GM12878 (cell line): ENCODE measurements around the gene PTP4A1. TPM values are rescaled to one million over a fixed set of nuclear protein-coding genes. Genes with fewer than 3 reads are reported as not detected.
A peak's percentile ranks its signal among the peaks of the same experiment; 100 is the strongest.

ENCODE experiments used
- IRF4 ChIP-seq: IDR thresholded peaks from 2 replicates; pipeline ENCODE4 v1.6.1; 2011; ENCODE audit warnings: low read depth, low read length
- JUND ChIP-seq: IDR thresholded peaks from 2 replicates; pipeline ENCODE4 v1.6.1; 2012; ENCODE audit warnings: low read depth, mild to moderate bottlenecking, low read length, improper control_type of control experiment, moderate library complexity
- LARP7 ChIP-seq: fragments of 450-650 bp; IDR thresholded peaks from 2 replicates; pipeline ENCODE4 v1.6.1; 2017; ENCODE audit warnings: mild to moderate bottlenecking
- MYB ChIP-seq: fragments of 150-350 bp; IDR thresholded peaks from 2 replicates; pipeline ENCODE4 v1.6.1; 2014; ENCODE audit warnings: mild to moderate bottlenecking, low read depth, low read length, borderline replicate concordance
- PAX8 ChIP-seq: fragments of 450-650 bp; IDR thresholded peaks from 2 replicates; pipeline ENCODE4 v1.6.1; 2017; ENCODE audit warnings: mild to moderate bottlenecking, moderate library complexity
- PML ChIP-seq: IDR thresholded peaks from 2 replicates; pipeline ENCODE4 v1.6.1; 2012; ENCODE audit warnings: low read length, inconsistent platforms
- RCOR1 ChIP-seq: conservative IDR thresholded peaks from 2 replicates; pipeline ENCODE4 v1.6.1; 2012; ENCODE audit warnings: low read depth, low read length, improper control_type of control experiment
- SPI1 ChIP-seq: IDR thresholded peaks from 2 replicates; pipeline ENCODE4 v1.6.1; 2011; ENCODE audit warnings: low read depth, mild to moderate bottlenecking, low read length, moderate library complexity, borderline replicate concordance; ENCODE audit not compliant: insufficient read depth
- TCF12 ChIP-seq: IDR thresholded peaks from 2 replicates; pipeline ENCODE4 v1.6.1; 2011; ENCODE audit warnings: low read depth, mild to moderate bottlenecking, low read length
- TCF3 ChIP-seq: IDR thresholded peaks from 2 replicates; pipeline ENCODE4 v1.6.1; 2012; ENCODE audit warnings: low read depth, mild to moderate bottlenecking, low read length, borderline replicate concordance; ENCODE audit not compliant: insufficient read depth
- WRNIP1 ChIP-seq: IDR thresholded peaks from 2 replicates; pipeline ENCODE4 v1.6.1; 2011; ENCODE audit warnings: low read depth, low read length, improper control_type of control experiment, borderline replicate concordance
- YBX1 ChIP-seq: fragments of 450-650 bp; IDR thresholded peaks from 2 replicates; pipeline ENCODE4 v1.6.1; 2016; ENCODE audit warnings: antibody characterized with exemption
- ZNF207 ChIP-seq: fragments of 450-650 bp; IDR thresholded peaks from 2 replicates; pipeline ENCODE4 v1.6.1; 2014; ENCODE audit warnings: antibody characterized with exemption, mild to moderate bottlenecking, borderline replicate concordance
- ZNF217 ChIP-seq: fragments of 450-650 bp; IDR thresholded peaks from 2 replicates; pipeline ENCODE4 v1.6.1; 2017; ENCODE audit warnings: antibody characterized with exemption, mild to moderate bottlenecking
- ZNF622 ChIP-seq: fragments of 450-650 bp; IDR thresholded peaks from 2 replicates; pipeline ENCODE4 v1.6.1; 2017; ENCODE audit warnings: mild to moderate bottlenecking, inconsistent platforms
- polyA plus RNA-seq, 11 experiments: library from polyadenylated mRNA; depleted of rRNA in 4 of 11; unstranded in 6 of 11; stranded (reverse) in 5 of 11; fragments of >200 nt; fragmentation: Nextera tagmentation in 4 of 11; fragmentation: Illumina TruSeq in 1 of 11; extraction: Ambion mirVana in 4 of 11; extraction: Trizol in 1 of 11; gene quantifications; 1 replicate in 1 of 11; 2 replicates in 10 of 11; pipeline versions ENCODE4 v1.2.1 to v1.2.3, GENCODE V29; 2011 to 2016; ENCODE audit warnings: inconsistent platforms in 2 of 11, missing spikeins in 2 of 11, low read depth in 1 of 11
- total RNA-seq, 4 experiments: library from RNA; depleted of rRNA in 3 of 4; stranded (reverse); fragments of >200 nt in 3 of 4; fragmentation: Illumina TruSeq in 1 of 4; extraction: Trizol in 1 of 4; gene quantifications; 2 replicates each; pipeline versions ENCODE4 v1.2.1 to v1.2.3, GENCODE V29; 2013 to 2021
- TF ChIP-seq, protein P1 (sequence below): fragments of 150-350 bp; IDR thresholded peaks from 2 replicates; pipeline ENCODE4 v1.6.1; 2014; ENCODE audit warnings: mild to moderate bottlenecking, low read depth, low read length
- TF ChIP-seq, protein P2 (sequence below): fragments of 450-650 bp; IDR thresholded peaks from 2 replicates; pipeline ENCODE4 v1.6.1; 2018; ENCODE audit warnings: borderline replicate concordance, mild to moderate bottlenecking; ENCODE audit not compliant: partially characterized antibody
- TF ChIP-seq, protein P3 (sequence below): IDR thresholded peaks from 2 replicates; pipeline ENCODE4 v1.6.1; 2011; ENCODE audit warnings: mild to moderate bottlenecking, low read depth, low read length, moderate library complexity; ENCODE audit not compliant: insufficient replicate concordance
- TF ChIP-seq, protein P4 (sequence below): fragments of 450-650 bp; IDR thresholded peaks from 2 replicates; pipeline ENCODE4 v1.6.1; 2017; ENCODE audit warnings: borderline replicate concordance
- TF ChIP-seq, protein P5 (sequence below): IDR thresholded peaks from 2 replicates; pipeline ENCODE4 v1.6.1; 2012; ENCODE audit warnings: low read length, inconsistent platforms
- TF ChIP-seq, protein P6 (sequence below): IDR thresholded peaks from 2 replicates; pipeline ENCODE4 v1.6.1; 2012; ENCODE audit warnings: low read depth, low read length, improper control_type of control experiment

Gene PTP4A1
- total and polyA plus RNA-seq, 10 of the 15 experiments (the other 5 are each of a cell fraction or from before 2014, with no cell fraction given), result 8.5 to 190 (median 46.4) TPM; not detected in 2

DNA sequence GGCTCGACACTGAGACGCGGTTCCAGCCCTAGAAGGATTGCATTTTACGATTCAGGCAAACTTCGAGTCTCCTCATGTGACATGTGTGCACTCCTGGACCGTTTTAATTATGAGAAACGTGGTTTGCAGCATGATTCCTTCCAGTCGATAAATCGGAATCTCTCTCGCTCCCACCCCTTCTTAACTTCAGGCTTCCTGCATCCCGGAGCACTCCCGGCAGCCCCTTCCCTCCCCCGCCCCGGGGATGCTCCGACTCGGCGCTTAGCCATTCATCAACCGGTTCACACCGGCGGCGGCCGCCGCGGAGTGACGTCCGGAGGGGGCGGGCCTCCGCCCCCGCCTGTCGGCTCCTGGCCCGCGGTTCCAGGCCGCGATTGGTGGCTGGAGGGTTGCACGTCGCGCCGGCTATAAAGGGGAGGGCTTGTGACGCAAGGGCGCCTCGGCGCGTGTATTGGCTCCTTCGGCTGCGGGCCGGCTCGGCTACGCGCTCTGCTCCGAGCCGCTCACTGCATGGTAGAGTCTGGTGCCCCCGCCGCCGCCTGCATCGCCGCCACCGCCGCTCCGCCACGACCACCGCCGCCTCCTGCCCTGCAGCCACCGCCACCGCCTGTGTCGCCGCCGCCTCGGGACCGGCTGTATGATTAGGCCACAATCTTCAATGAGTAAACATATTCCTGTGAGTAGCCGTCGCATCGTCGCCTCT lies at the start of gene PTP4A1, which contains the start of gene LOC128125822 (continued):
- TF ChIP-seq, protein P1, sequence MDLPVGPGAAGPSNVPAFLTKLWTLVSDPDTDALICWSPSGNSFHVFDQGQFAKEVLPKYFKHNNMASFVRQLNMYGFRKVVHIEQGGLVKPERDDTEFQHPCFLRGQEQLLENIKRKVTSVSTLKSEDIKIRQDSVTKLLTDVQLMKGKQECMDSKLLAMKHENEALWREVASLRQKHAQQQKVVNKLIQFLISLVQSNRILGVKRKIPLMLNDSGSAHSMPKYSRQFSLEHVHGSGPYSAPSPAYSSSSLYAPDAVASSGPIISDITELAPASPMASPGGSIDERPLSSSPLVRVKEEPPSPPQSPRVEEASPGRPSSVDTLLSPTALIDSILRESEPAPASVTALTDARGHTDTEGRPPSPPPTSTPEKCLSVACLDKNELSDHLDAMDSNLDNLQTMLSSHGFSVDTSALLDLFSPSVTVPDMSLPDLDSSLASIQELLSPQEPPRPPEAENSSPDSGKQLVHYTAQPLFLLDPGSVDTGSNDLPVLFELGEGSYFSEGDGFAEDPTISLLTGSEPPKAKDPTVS, result no peak
- TF ChIP-seq IRF4 (no peak), ZNF207 (no peak), WRNIP1 (no peak), JUND (0 out of 2 replicates have a peak, but pooled peaks have one; percentile 27), PAX8 (no peak), SPI1 (no peak), TCF3 (no peak), TCF12 (peak; percentile 14; the same call in 1 of the 2 replicates), ZNF217 (no peak), LARP7 (no peak; the same call in 1 of the 2 replicates), PML (peak; percentile 68), YBX1 (no peak), RCOR1 (no peak), ZNF622 (no peak), MYB (no peak)
- TF ChIP-seq, protein P2, sequence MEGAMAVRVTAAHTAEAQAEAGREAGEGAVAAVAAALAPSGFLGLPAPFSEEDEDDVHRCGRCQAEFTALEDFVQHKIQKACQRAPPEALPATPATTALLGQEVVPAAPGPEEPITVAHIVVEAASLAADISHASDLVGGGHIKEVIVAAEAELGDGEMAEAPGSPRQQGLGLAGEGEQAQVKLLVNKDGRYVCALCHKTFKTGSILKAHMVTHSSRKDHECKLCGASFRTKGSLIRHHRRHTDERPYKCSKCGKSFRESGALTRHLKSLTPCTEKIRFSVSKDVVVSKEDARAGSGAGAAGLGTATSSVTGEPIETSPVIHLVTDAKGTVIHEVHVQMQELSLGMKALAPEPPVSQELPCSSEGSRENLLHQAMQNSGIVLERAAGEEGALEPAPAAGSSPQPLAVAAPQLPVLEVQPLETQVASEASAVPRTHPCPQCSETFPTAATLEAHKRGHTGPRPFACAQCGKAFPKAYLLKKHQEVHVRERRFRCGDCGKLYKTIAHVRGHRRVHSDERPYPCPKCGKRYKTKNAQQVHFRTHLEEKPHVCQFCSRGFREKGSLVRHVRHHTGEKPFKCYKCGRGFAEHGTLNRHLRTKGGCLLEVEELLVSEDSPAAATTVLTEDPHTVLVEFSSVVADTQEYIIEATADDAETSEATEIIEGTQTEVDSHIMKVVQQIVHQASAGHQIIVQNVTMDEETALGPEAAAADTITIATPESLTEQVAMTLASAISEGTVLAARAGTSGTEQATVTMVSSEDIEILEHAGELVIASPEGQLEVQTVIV, result no peak
- TF ChIP-seq, protein P3, sequence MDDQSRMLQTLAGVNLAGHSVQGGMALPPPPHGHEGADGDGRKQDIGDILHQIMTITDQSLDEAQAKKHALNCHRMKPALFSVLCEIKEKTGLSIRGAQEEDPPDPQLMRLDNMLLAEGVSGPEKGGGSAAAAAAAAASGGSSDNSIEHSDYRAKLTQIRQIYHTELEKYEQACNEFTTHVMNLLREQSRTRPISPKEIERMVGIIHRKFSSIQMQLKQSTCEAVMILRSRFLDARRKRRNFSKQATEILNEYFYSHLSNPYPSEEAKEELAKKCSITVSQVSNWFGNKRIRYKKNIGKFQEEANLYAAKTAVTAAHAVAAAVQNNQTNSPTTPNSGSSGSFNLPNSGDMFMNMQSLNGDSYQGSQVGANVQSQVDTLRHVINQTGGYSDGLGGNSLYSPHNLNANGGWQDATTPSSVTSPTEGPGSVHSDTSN, result peak; percentile 46
- TF ChIP-seq, protein P4, sequence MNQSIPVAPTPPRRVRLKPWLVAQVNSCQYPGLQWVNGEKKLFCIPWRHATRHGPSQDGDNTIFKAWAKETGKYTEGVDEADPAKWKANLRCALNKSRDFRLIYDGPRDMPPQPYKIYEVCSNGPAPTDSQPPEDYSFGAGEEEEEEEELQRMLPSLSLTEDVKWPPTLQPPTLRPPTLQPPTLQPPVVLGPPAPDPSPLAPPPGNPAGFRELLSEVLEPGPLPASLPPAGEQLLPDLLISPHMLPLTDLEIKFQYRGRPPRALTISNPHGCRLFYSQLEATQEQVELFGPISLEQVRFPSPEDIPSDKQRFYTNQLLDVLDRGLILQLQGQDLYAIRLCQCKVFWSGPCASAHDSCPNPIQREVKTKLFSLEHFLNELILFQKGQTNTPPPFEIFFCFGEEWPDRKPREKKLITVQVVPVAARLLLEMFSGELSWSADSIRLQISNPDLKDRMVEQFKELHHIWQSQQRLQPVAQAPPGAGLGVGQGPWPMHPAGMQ, result no peak
- TF ChIP-seq, protein P5, sequence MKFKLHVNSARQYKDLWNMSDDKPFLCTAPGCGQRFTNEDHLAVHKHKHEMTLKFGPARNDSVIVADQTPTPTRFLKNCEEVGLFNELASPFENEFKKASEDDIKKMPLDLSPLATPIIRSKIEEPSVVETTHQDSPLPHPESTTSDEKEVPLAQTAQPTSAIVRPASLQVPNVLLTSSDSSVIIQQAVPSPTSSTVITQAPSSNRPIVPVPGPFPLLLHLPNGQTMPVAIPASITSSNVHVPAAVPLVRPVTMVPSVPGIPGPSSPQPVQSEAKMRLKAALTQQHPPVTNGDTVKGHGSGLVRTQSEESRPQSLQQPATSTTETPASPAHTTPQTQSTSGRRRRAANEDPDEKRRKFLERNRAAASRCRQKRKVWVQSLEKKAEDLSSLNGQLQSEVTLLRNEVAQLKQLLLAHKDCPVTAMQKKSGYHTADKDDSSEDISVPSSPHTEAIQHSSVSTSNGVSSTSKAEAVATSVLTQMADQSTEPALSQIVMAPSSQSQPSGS, result no peak; the same call in 1 of the 2 replicates
- TF ChIP-seq, protein P6, sequence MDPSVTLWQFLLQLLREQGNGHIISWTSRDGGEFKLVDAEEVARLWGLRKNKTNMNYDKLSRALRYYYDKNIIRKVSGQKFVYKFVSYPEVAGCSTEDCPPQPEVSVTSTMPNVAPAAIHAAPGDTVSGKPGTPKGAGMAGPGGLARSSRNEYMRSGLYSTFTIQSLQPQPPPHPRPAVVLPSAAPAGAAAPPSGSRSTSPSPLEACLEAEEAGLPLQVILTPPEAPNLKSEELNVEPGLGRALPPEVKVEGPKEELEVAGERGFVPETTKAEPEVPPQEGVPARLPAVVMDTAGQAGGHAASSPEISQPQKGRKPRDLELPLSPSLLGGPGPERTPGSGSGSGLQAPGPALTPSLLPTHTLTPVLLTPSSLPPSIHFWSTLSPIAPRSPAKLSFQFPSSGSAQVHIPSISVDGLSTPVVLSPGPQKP, result 0 out of 2 replicates have a peak, but pooled peaks have one; percentile 22
